IPS-20b (cell line): Measurements from ENCODE around the gene RFK.
A peak's percentile ranks its signal among the peaks of the same experiment; 100 is the strongest.

ENCODE experiments used
- H3K27ac ChIP-seq: one replicate; pipeline ENCODE4 v1.5.1; 2013; ENCODE audit warnings: low read length
- H3K27me3 ChIP-seq: 2 replicates; pipeline ENCODE4 v1.6.1; 2013; ENCODE audit warnings: mild to moderate bottlenecking, low read length, inconsistent platforms; ENCODE audit not compliant: insufficient read depth
- H3K36me3 ChIP-seq: 2 replicates; pipeline ENCODE4 v1.6.1; 2013; ENCODE audit warnings: low read depth, mild to moderate bottlenecking, inconsistent platforms, low read length, moderate library complexity; ENCODE audit not compliant: insufficient read depth
- H3K4me1 ChIP-seq: 2 replicates; pipeline ENCODE4 v1.6.1; 2013; ENCODE audit warnings: mild to moderate bottlenecking, control low read depth, inconsistent platforms, low read length, moderate library complexity; ENCODE audit not compliant: insufficient read depth
- H3K4me3 ChIP-seq: 2 replicates; pipeline ENCODE4 v1.5.1; 2013; ENCODE audit warnings: mild to moderate bottlenecking, low read length, inconsistent platforms
- H3K9ac ChIP-seq: 2 replicates; pipeline ENCODE4 v1.6.1; 2013; ENCODE audit warnings: low read depth, mild to moderate bottlenecking, inconsistent platforms, low read length, moderate library complexity
- H3K9me3 ChIP-seq: 2 replicates; pipeline ENCODE4 v1.6.1; 2013; ENCODE audit warnings: mild to moderate bottlenecking, low read depth, low read length, inconsistent platforms; ENCODE audit not compliant: insufficient read depth

Gene RFK

DNA sequence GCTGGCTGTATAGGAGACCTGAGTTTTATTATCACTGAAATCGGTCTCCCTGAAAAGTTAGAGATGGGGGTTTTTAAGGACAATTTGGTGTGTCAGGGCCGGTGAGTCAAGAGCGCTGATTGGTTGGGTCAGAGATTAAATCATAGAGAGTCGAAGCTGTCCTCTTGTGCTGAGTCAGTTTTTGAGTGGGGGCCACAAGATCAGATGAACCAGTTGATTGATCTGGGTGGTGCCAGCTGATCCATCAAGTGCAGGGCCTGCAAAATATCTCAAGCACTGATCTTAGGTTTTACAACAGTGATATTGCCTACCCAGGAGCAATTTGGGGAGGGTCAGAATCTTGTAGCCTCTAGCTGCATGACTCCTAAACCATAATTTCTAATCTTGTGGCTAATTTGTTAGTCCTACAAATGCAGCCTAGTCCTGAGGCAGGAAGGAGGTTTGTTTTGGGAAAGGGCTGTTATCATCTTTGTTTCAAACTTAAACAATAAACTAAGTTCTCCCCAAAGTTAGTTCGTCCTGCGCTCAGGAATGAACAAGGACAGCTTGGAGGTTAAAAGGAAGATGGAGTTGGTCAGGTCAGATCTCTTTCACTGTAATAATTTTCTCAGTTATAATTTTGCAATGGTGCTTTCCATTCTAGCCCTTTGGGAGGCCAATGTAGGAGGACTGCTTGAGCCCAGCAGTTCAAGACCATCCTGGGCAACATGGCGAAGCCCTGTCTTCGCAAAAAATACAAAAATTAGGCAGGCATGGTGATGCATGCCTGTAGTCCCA is 31.6 kb upstream of the RFK start:
- no peaks in the 10 kb centered on the region for H3K4me1 ChIP-seq
- H3K9me3 ChIP-seq: no peaks in the 10 kb centered on the region
- no peak overlapping the region for H3K9ac ChIP-seq
- no peaks in the 10 kb centered on the region for H3K36me3 ChIP-seq
- no peaks in the 10 kb centered on the region for H3K27me3 ChIP-seq
- H3K4me3 ChIP-seq: no peak overlapping the region
- H3K27ac ChIP-seq: no peak overlapping the region

DNA sequence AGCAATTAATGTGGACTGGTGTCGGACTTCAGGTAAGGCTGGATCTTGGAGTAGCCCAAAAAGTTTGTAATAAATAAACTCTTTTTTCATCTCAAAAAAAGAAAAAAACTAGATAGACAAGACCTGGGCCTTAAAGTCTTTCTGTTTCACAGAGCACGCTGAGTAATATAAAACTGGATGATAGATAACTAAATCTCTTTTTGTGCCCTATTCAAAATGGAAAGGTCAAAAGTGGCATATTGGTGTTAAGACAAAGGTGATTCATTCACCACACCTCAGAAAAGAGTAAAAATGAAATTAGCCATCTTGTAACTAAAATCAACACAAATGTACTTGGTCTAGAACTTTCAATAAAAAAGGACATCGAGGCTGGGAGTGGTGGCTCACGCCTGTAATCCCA is 30.3 kb upstream of the RFK start:
- Histone ChIP-seq H3K27me3 (no peaks in the 10 kb centered on the region), H3K9ac (no peak overlapping the region), H3K27ac (no peak overlapping the region), H3K9me3 (no peaks in the 10 kb centered on the region), H3K4me3 (no peak overlapping the region), H3K4me1 (no peaks in the 10 kb centered on the region), H3K36me3 (no peaks in the 10 kb centered on the region)

DNA sequence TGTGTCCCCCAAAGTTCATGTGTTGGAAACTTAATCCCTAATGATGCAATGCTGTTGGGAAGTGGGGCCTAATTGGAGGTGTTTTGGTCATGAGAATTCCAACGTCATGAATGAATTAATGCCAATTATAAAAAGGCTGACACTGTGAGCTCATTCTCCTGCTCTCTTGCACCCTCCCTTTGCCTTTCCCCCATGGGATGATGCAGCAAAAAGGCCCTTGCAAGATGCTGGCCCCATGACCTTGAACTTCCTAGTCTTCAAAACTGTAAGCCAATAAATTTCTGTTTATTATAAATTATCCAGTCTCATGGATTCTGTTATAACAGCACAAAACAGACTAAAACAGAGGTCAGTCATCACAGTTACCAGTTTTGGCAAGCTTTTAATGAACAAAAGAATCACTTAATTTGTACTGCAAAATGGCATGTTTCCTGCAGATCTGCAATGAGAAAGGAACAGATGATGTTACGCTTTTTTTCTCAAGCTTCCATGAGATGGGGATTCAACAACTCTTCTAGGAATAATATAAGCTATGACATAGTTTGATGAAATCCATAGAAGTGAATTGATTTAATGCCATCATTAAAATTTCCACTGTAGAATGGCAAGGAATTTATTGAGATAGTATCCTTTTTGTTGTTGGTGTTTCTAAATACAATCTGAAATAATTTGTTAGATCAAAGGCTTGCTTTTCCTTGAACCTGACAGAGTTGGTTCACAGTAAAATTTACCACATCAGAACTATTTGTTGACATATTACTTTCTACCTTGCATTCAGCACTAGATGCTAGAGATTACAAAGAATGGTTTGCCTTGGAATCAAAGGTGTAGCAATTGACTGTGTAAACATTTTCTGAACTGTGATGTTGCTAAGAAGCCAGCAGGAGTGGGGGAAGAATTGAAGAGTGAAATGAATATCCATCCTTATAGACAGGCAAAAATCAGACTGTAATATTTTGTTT is 29.3 kb upstream of the RFK start:
- no peaks in the 10 kb centered on the region for H3K36me3 ChIP-seq
- H3K4me1 ChIP-seq: peaks cover 3% of the 10 kb centered on the region; the same call in 1 of the 2 replicates
- no peak overlapping the region for H3K27ac ChIP-seq
- H3K4me3 ChIP-seq: no peak overlapping the region
- H3K9ac ChIP-seq: no peak overlapping the region
- H3K27me3 ChIP-seq: no peaks in the 10 kb centered on the region
- H3K9me3 ChIP-seq: no peaks in the 10 kb centered on the region

- Histone ChIP-seq H3K27me3 (no peaks in the 10 kb centered on the region), H3K4me1 (peaks cover 17% of the 10 kb centered on the region; the same call in 1 of the 2 replicates), H3K9me3 (no peaks in the 10 kb centered on the region)
Measured at GRCh38 chr9:76419782-76420380, 25.7 kb upstream of the RFK start.

DNA sequence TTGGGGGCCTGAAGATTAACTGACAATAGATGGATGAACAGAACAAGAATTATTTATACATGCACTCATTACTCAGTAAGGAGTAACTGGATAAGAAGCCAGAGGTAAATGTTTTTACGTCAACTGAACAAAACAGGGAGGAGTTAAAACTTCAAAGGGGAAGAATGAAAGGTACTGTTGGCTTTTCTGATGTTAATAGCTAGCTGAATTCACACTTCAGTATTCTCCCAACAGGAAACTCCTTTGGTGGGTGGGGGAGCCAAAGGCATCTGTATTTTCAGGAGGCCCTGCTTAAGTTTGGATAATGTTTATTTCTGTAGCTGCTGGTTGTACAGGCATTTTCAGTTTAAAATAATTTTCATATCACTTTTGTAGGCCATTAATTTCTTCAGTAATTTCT is 23.2 kb upstream of the RFK start:
- 0 out of 2 replicates have a peak overlapping the region, but pooled peaks have one; percentile 28 for H3K4me3 ChIP-seq
- no peaks in the 10 kb centered on the region for H3K36me3 ChIP-seq
- H3K27me3 ChIP-seq: no peaks in the 10 kb centered on the region
- peaks cover 17% of the 10 kb centered on the region; the same call in 1 of the 2 replicates for H3K4me1 ChIP-seq
- no peak overlapping the region for H3K9ac ChIP-seq
- H3K9me3 ChIP-seq: 0 out of 2 replicates have a peak, but pooled peaks cover 6% of the 10 kb centered on the region
- H3K27ac ChIP-seq: no peak overlapping the region

More at GRCh38 chr9:76419782-76420380, 25.7 kb upstream of the RFK start:
- Histone ChIP-seq H3K9ac (no peak overlapping the region), H3K36me3 (no peaks in the 10 kb centered on the region), H3K27ac (no peak overlapping the region), H3K4me3 (no peak overlapping the region)

DNA sequence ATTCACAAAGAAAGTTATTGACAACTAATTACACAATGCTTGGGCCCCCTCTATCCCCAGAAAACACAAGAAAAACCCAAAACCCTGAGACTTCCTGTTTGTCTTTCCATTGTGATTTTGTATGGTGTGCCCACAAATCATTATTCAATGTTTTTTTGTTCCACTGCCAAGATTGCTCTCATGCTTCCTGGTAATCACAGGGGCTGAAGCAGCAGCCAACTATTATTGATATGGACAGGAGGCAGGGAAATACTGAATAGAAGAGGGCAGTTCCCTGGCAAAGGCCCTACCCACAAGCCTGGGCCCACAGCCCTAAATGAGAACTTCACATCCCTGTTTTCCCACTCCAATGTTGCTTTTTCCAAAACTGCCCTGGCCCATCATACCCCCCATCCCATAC is 21.5 kb upstream of the RFK start:
- H3K4me3 ChIP-seq: no peak overlapping the region
- peaks cover 17% of the 10 kb centered on the region; the same call in 1 of the 2 replicates for H3K4me1 ChIP-seq
- H3K9ac ChIP-seq: no peak overlapping the region
- H3K9me3 ChIP-seq: 0 out of 2 replicates have a peak, but pooled peaks cover 6% of the 10 kb centered on the region
- no peak overlapping the region for H3K27ac ChIP-seq
- no peaks in the 10 kb centered on the region for H3K36me3 ChIP-seq
- no peaks in the 10 kb centered on the region for H3K27me3 ChIP-seq

- H3K36me3 ChIP-seq: no peaks in the 10 kb centered on the region
- 0 out of 2 replicates have a peak, but pooled peaks cover 6% of the 10 kb centered on the region for H3K9me3 ChIP-seq
- no peak overlapping the region for H3K4me3 ChIP-seq
- H3K4me1 ChIP-seq: peaks cover 17% of the 10 kb centered on the region; the same call in 1 of the 2 replicates
- no peak overlapping the region for H3K27ac ChIP-seq
- no peaks in the 10 kb centered on the region for H3K27me3 ChIP-seq
- H3K9ac ChIP-seq: no peak overlapping the region
Measured at GRCh38 chr9:76415154-76415553, 20.9 kb upstream of the RFK start.

DNA sequence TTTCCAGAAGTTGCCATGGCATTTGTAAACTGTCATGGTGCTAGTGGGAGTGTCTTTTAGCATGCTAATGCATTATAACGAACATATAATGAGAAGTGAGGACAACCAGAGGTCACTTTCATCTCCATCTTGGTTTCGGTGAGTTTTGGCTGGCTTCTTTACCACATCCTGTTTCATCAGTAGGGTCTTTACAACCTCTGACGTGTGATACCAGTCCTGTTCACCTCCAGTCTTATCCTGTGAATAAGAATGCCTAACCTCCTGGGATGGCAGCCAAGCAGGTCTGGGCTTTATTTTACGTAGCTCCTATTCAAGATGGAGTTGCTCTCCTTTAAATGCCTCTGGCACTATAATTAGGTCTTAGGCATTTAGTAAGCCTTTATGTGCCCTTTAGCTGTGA is 20.4 kb upstream of the RFK start:
- Histone ChIP-seq H3K27ac (no peak overlapping the region), H3K4me1 (peaks cover 17% of the 10 kb centered on the region; the same call in 1 of the 2 replicates), H3K4me3 (no peak overlapping the region), H3K9me3 (0 out of 2 replicates have a peak, but pooled peaks cover 6% of the 10 kb centered on the region), H3K36me3 (no peaks in the 10 kb centered on the region), H3K9ac (no peak overlapping the region), H3K27me3 (no peaks in the 10 kb centered on the region)

DNA sequence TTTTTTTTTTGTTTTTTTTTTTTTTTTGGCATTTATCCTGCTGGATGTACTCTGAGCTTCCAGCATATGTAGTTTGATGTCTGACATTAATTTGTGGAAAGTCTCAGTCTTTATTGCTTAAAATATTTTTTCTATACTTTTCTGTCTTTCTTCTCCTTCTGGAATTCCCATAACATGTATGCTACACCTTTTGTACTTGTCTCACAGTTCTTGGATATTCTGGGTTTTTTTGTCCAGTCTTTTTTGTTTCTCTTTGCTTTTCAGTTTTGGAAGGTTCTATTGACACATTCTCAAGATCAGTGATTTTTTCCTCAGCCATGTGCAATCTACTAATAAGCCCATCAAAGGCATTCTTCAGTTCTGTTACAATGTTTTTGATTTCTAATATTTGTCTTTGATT is 19.4 kb upstream of the RFK start:
- Histone ChIP-seq H3K27ac (no peak overlapping the region), H3K9ac (no peak overlapping the region), H3K36me3 (no peaks in the 10 kb centered on the region), H3K4me3 (no peak overlapping the region), H3K4me1 (peaks cover 15% of the 10 kb centered on the region; the same call in 1 of the 2 replicates), H3K9me3 (0 out of 2 replicates have a peak, but pooled peaks cover 6% of the 10 kb centered on the region), H3K27me3 (no peaks in the 10 kb centered on the region)

DNA sequence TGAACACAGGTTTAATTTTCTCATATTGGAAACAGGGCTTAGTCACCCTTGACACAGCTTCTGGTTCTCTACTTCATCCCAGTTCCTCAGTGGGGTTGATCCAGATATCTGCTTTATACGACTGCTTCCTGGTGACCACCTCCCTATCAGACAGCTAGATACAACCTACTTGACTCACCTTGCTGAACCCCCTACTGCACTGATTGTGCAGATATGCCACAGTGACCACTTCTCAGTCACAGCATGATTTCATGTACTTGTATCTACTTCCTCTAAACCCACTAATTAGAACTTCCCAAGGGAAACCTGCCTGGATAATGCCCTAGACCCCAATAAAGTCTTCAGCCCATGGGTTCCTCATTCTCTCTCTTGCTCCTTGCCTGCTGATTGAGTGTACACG is 18.4 kb upstream of the RFK start:
- Histone ChIP-seq H3K27me3 (no peaks in the 10 kb centered on the region), H3K36me3 (no peaks in the 10 kb centered on the region), H3K27ac (no peak overlapping the region), H3K9ac (no peak overlapping the region), H3K9me3 (0 out of 2 replicates have a peak, but pooled peaks cover 6% of the 10 kb centered on the region), H3K4me1 (peaks cover 9% of the 10 kb centered on the region; the same call in 1 of the 2 replicates), H3K4me3 (no peak overlapping the region)

GRCh38 chr9:76405868-76406267 is 11.6 kb upstream of the RFK start:
- Histone ChIP-seq H3K9me3 (no peaks in the 10 kb centered on the region), H3K4me1 (0 out of 2 replicates have a peak, but pooled peaks cover 3% of the 10 kb centered on the region), H3K9ac (no peak overlapping the region; the same call in 1 of the 2 replicates), H3K27me3 (no peaks in the 10 kb centered on the region), H3K27ac (no peak overlapping the region), H3K4me3 (no peak overlapping the region), H3K36me3 (no peaks in the 10 kb centered on the region)
